Measurements from ENCODE around the gene MAPK10. TPM values are rescaled to one million over a fixed set of nuclear protein-coding genes. Genes with fewer than 3 reads are reported as not detected.

The MAPK10 gene
- total and polyA plus RNA-seq, 2 experiments from 2014 or later: 3.6 to 8.1 TPM

- no peak overlapping the region for H2AFZ ChIP-seq
- Mint-ChIP-seq H3K4me3 (no peak overlapping the region), H3K27ac (no peak overlapping the region), H3K36me3 (ENCODE audit: low read depth) (no peaks in the 10 kb centered on the region), H3K4me1 (peaks cover 3% of the 10 kb centered on the region; the same call in 2 of the 3 replicates), H3K9me3 (no peaks in the 10 kb centered on the region), H3K27me3 (ENCODE audit: insufficient read depth, low read depth, poor library complexity) (no peaks in the 10 kb centered on the region)
- ATAC-seq (no peak), DNase-seq (ENCODE audit: low spot score) (no peak)
- no peaks in the 10 kb centered on the region for H3K79me2 ChIP-seq (replicated peaks; ENCODE audit: insufficient read depth)
- H3K4me2 ChIP-seq: no peak overlapping the region
- no peaks in the 10 kb centered on the region for H3K9me2 ChIP-seq (ENCODE audit: insufficient read depth)
- no peaks in the 10 kb centered on the region for H3K27me3 ChIP-seq (ENCODE audit: insufficient read depth)
- no peaks in the 10 kb centered on the region for H4K20me1 ChIP-seq (replicated peaks; ENCODE audit: insufficient read depth)
- no peaks in the 10 kb centered on the region for H3F3A ChIP-seq (replicated peaks; ENCODE audit: low read depth)
- TF ChIP-seq JUNB (IDR thresholded peaks at IDR 0.05; ENCODE audit: unreplicated experiment) (no peak), ZNF462 (CRISPR knock-in tag; IDR thresholded peaks at IDR 0.05) (no peak), ZNF114 (CRISPR knock-in tag; IDR thresholded peaks at IDR 0.05) (no peak), EZH2phosphoT487 (IDR thresholded peaks at IDR 0.05; ENCODE audit: unreplicated experiment) (no peak)
- H3K4me3 ChIP-seq: no peak overlapping the region
- H3K4me1 ChIP-seq (ENCODE audit: insufficient read depth): 0 out of 2 replicates have a peak, but pooled peaks cover 6% of the 10 kb centered on the region
- H3K27ac ChIP-seq (ENCODE audit: low read depth): no peak overlapping the region
- H3K36me3 ChIP-seq (ENCODE audit: insufficient read depth): no peaks in the 10 kb centered on the region
Observed at GRCh38 chr4:86280246-86280645, 79.6 kb downstream of the MAPK10 start.

GRCh38 chr4:86279293-86279960 is 80.4 kb downstream of the MAPK10 start:
- ATAC-seq: peak; percentile 28; the same call in 1 of the 3 replicates
- no peak overlapping the region for H3K4me3 ChIP-seq
- H3K79me2 ChIP-seq (replicated peaks; ENCODE audit: insufficient read depth): no peaks in the 10 kb centered on the region
- H3K36me3 ChIP-seq (ENCODE audit: insufficient read depth): no peaks in the 10 kb centered on the region
- H2AFZ ChIP-seq: no peak overlapping the region
- 0 out of 2 replicates have a peak, but pooled peaks cover 6% of the 10 kb centered on the region for H3K4me1 ChIP-seq (ENCODE audit: insufficient read depth)
- Mint-ChIP-seq H3K36me3 (ENCODE audit: low read depth) (no peaks in the 10 kb centered on the region), H3K27me3 (ENCODE audit: insufficient read depth, low read depth, poor library complexity) (no peaks in the 10 kb centered on the region), H3K9me3 (no peaks in the 10 kb centered on the region), H3K4me3 (no peak overlapping the region), H3K27ac (no peak overlapping the region), H3K4me1 (peaks cover 6% of the 10 kb centered on the region)
- no peaks in the 10 kb centered on the region for H3K27me3 ChIP-seq (ENCODE audit: insufficient read depth)
- H3K27ac ChIP-seq (ENCODE audit: low read depth): no peak overlapping the region
- H3F3A ChIP-seq (replicated peaks; ENCODE audit: low read depth): no peaks in the 10 kb centered on the region
- DNase-seq (ENCODE audit: low spot score): no peak
- no peak overlapping the region for H3K4me2 ChIP-seq
- no peaks in the 10 kb centered on the region for H3K9me2 ChIP-seq (ENCODE audit: insufficient read depth)
- no peaks in the 10 kb centered on the region for H4K20me1 ChIP-seq (replicated peaks; ENCODE audit: insufficient read depth)
- no peak for TF ChIP-seq ZNF114 (CRISPR knock-in tag; IDR thresholded peaks at IDR 0.05)
- TF ChIP-seq EZH2phosphoT487 (IDR thresholded peaks at IDR 0.05; ENCODE audit: unreplicated experiment): no peak
- TF ChIP-seq EZH2 (IDR thresholded peaks at IDR 0.05; ENCODE audit: low read depth, unreplicated experiment): no peak
- no peak for TF ChIP-seq ETS1 (IDR thresholded peaks at IDR 0.05)
- no peak for TF ChIP-seq REST (IDR thresholded peaks at IDR 0.05; ENCODE audit: unreplicated experiment)
- TF ChIP-seq CREB1 (CRISPR knock-in tag; IDR thresholded peaks at IDR 0.05; ENCODE audit: low read depth): no peak

Data from GM23338 (cell line).